ENCODE measurements around the gene MRPL16.

The MRPL16 gene

DNA sequence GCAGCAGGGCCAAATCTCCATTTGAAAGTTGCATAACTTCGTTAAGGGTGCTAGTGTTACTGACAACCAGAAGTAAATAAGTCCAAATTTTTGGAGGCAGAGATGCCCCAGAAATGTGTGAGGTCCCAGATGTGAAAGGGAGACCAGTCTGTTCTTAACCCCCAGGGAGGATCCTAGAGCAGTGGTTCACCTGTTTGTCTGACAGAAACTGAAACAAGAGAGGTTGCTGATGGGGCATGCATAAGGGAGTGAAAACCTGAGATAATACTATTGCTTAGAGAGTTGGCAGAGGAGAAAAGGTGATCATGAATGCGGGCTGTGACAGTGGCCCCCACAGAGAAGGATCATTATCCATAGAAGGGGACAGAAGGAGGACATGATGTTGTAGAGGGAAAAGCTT is 30.9 kb upstream of the MRPL16 start:
- Histone ChIP-seq H2AFZ (ENCODE audit: low read depth, low read length) (no peak overlapping the region), H3K4ac (ENCODE audit: low read depth in 1 of 2, low read length in 2 of 2) (no peak overlapping the region), H3K23ac (ENCODE audit: low read length in 2 of 2) (no peak overlapping the region), H3K9me3 (ENCODE audit: control insufficient read depth, low read length) (no peaks in the 10 kb centered on the region), H3K18ac (ENCODE audit: low read depth in 1 of 2, low read length in 2 of 2) (no peak overlapping the region), H4K91ac (ENCODE audit: low read length) (no peak overlapping the region), H3K27me3 (ENCODE audit: control insufficient read depth in 1 of 2, insufficient read depth in 1 of 2, low read length in 2 of 2) (no peaks in the 10 kb centered on the region), H2BK5ac (ENCODE audit: low read depth, low read length, poor library complexity, severe bottlenecking) (no peak overlapping the region), H3K79me1 (replicated peaks; ENCODE audit: low read length, poor library complexity, severe bottlenecking) (no peaks in the 10 kb centered on the region), H4K8ac (ENCODE audit: low read length) (no peak overlapping the region), H3K4me3 (ENCODE audit: insufficient read depth in 1 of 2, low read depth in 1 of 2, low read length in 2 of 2) (no peak overlapping the region), H2BK120ac (ENCODE audit: low read depth, low read length) (no peak overlapping the region), H3K14ac (ENCODE audit: low read length in 2 of 2) (no peak overlapping the region), H3K4me1 (ENCODE audit: control insufficient read depth, insufficient read depth, low read depth, low read length) (no peaks in the 10 kb centered on the region), H2BK15ac (ENCODE audit: low read depth, poor library complexity, severe bottlenecking) (no peak overlapping the region), H2AK5ac (ENCODE audit: low read length, severe bottlenecking) (no peak overlapping the region), H3K27ac (ENCODE audit: low read length, poor library complexity, severe bottlenecking) (no peak overlapping the region), H3K4me2 (ENCODE audit: low read length, poor library complexity, severe bottlenecking) (no peak overlapping the region), H2BK12ac (ENCODE audit: low read length in 2 of 2) (no peak overlapping the region), H3K9ac (ENCODE audit: low read length) (no peak overlapping the region), H3K36me3 (ENCODE audit: control insufficient read depth in 1 of 2, insufficient read depth in 2 of 2, low read depth in 1 of 2, low read length in 2 of 2) (no peaks in the 10 kb centered on the region)
- no peak for DNase-seq
- 79% methylated on average over 2 of the region's 2 CpGs for WGBS

- no peaks in the 10 kb centered on the region for H3K36me3 ChIP-seq (ENCODE audit: control insufficient read depth in 1 of 2, insufficient read depth in 2 of 2, low read depth in 1 of 2, low read length in 2 of 2)
- no peak overlapping the region for H3K18ac ChIP-seq (ENCODE audit: low read depth in 1 of 2, low read length in 2 of 2)
- no peak overlapping the region for H2BK5ac ChIP-seq (ENCODE audit: low read depth, low read length, poor library complexity, severe bottlenecking)
- H2BK15ac ChIP-seq (ENCODE audit: low read depth, poor library complexity, severe bottlenecking), result no peak overlapping the region
- DNase-seq, result no peak
- H4K8ac ChIP-seq (ENCODE audit: low read length), result no peak overlapping the region
- no peak overlapping the region for H3K14ac ChIP-seq (ENCODE audit: low read length in 2 of 2)
- no peaks in the 10 kb centered on the region for H3K79me1 ChIP-seq (replicated peaks; ENCODE audit: low read length, poor library complexity, severe bottlenecking)
- H3K9me3 ChIP-seq (ENCODE audit: control insufficient read depth, low read length), result no peaks in the 10 kb centered on the region
- H3K23ac ChIP-seq (ENCODE audit: low read length in 2 of 2), result no peak overlapping the region
- no peak overlapping the region for H2AK5ac ChIP-seq (ENCODE audit: low read length, severe bottlenecking)
- H3K4me2 ChIP-seq (ENCODE audit: low read length, poor library complexity, severe bottlenecking), result no peak overlapping the region
- no peak overlapping the region for H4K91ac ChIP-seq (ENCODE audit: low read length)
- H2AFZ ChIP-seq (ENCODE audit: low read depth, low read length), result no peak overlapping the region
- H3K4me3 ChIP-seq (ENCODE audit: insufficient read depth in 1 of 2, low read depth in 1 of 2, low read length in 2 of 2), result no peak overlapping the region
- H3K27me3 ChIP-seq (ENCODE audit: control insufficient read depth in 1 of 2, insufficient read depth in 1 of 2, low read length in 2 of 2), result no peaks in the 10 kb centered on the region
- no peak overlapping the region for H3K4ac ChIP-seq (ENCODE audit: low read depth in 1 of 2, low read length in 2 of 2)
- H3K4me1 ChIP-seq (ENCODE audit: control insufficient read depth, insufficient read depth, low read depth, low read length), result no peaks in the 10 kb centered on the region
- no peak overlapping the region for H3K9ac ChIP-seq (ENCODE audit: low read length)
- H3K27ac ChIP-seq (ENCODE audit: low read length, poor library complexity, severe bottlenecking), result no peak overlapping the region
- H2BK12ac ChIP-seq (ENCODE audit: low read length in 2 of 2), result no peak overlapping the region
- H2BK120ac ChIP-seq (ENCODE audit: low read depth, low read length), result no peak overlapping the region
Observed at GRCh38 chr11:59839615-59840014, 29.0 kb upstream of the MRPL16 start.

- H3K18ac ChIP-seq (ENCODE audit: low read depth in 1 of 2, low read length in 2 of 2), result no peak overlapping the region
- H3K27ac ChIP-seq (ENCODE audit: low read length, poor library complexity, severe bottlenecking), result no peak overlapping the region
- no peaks in the 10 kb centered on the region for H3K4me1 ChIP-seq (ENCODE audit: control insufficient read depth, insufficient read depth, low read depth, low read length)
- H3K4ac ChIP-seq (ENCODE audit: low read depth in 1 of 2, low read length in 2 of 2), result no peak overlapping the region
- H3K36me3 ChIP-seq (ENCODE audit: control insufficient read depth in 1 of 2, insufficient read depth in 2 of 2, low read depth in 1 of 2, low read length in 2 of 2), result no peaks in the 10 kb centered on the region
- H3K4me2 ChIP-seq (ENCODE audit: low read length, poor library complexity, severe bottlenecking), result no peak overlapping the region
- no peak overlapping the region for H3K14ac ChIP-seq (ENCODE audit: low read length in 2 of 2)
- no peak for DNase-seq
- H4K91ac ChIP-seq (ENCODE audit: low read length), result no peak overlapping the region
- H3K9ac ChIP-seq (ENCODE audit: low read length), result no peak overlapping the region
- H3K4me3 ChIP-seq (ENCODE audit: insufficient read depth in 1 of 2, low read depth in 1 of 2, low read length in 2 of 2), result no peak overlapping the region
- H4K8ac ChIP-seq (ENCODE audit: low read length), result no peak overlapping the region
- no peak overlapping the region for H2BK12ac ChIP-seq (ENCODE audit: low read length in 2 of 2)
- H3K27me3 ChIP-seq (ENCODE audit: control insufficient read depth in 1 of 2, insufficient read depth in 1 of 2, low read length in 2 of 2), result no peaks in the 10 kb centered on the region
- no peak overlapping the region for H2AK5ac ChIP-seq (ENCODE audit: low read length, severe bottlenecking)
- 92% methylated on average over 2 of the region's 2 CpGs for WGBS
- H3K23ac ChIP-seq (ENCODE audit: low read length in 2 of 2), result no peak overlapping the region
- H3K79me1 ChIP-seq (replicated peaks; ENCODE audit: low read length, poor library complexity, severe bottlenecking), result no peaks in the 10 kb centered on the region
- no peak overlapping the region for H2AFZ ChIP-seq (ENCODE audit: low read depth, low read length)
- no peak overlapping the region for H2BK15ac ChIP-seq (ENCODE audit: low read depth, poor library complexity, severe bottlenecking)
- no peaks in the 10 kb centered on the region for H3K9me3 ChIP-seq (ENCODE audit: control insufficient read depth, low read length)
- H2BK5ac ChIP-seq (ENCODE audit: low read depth, low read length, poor library complexity, severe bottlenecking), result no peak overlapping the region
- no peak overlapping the region for H2BK120ac ChIP-seq (ENCODE audit: low read depth, low read length)
Observed at GRCh38 chr11:59833602-59834001, 23.0 kb upstream of the MRPL16 start.

- Histone ChIP-seq H3K27ac (ENCODE audit: low read length, poor library complexity, severe bottlenecking) (no peak overlapping the region), H4K8ac (ENCODE audit: low read length) (no peak overlapping the region), H2BK12ac (ENCODE audit: low read length in 2 of 2) (no peak overlapping the region), H2AFZ (ENCODE audit: low read depth, low read length) (no peak overlapping the region), H3K4me3 (ENCODE audit: insufficient read depth in 1 of 2, low read depth in 1 of 2, low read length in 2 of 2) (no peak overlapping the region), H4K91ac (ENCODE audit: low read length) (no peak overlapping the region), H3K18ac (ENCODE audit: low read depth in 1 of 2, low read length in 2 of 2) (no peak overlapping the region), H3K14ac (ENCODE audit: low read length in 2 of 2) (no peak overlapping the region), H3K4me2 (ENCODE audit: low read length, poor library complexity, severe bottlenecking) (no peak overlapping the region), H3K27me3 (ENCODE audit: control insufficient read depth in 1 of 2, insufficient read depth in 1 of 2, low read length in 2 of 2) (no peaks in the 10 kb centered on the region), H3K9me3 (ENCODE audit: control insufficient read depth, low read length) (no peaks in the 10 kb centered on the region), H2AK5ac (ENCODE audit: low read length, severe bottlenecking) (no peak overlapping the region), H3K23ac (ENCODE audit: low read length in 2 of 2) (no peak overlapping the region), H3K4me1 (ENCODE audit: control insufficient read depth, insufficient read depth, low read depth, low read length) (no peaks in the 10 kb centered on the region), H2BK5ac (ENCODE audit: low read depth, low read length, poor library complexity, severe bottlenecking) (no peak overlapping the region), H2BK15ac (ENCODE audit: low read depth, poor library complexity, severe bottlenecking) (no peak overlapping the region), H2BK120ac (ENCODE audit: low read depth, low read length) (no peak overlapping the region), H3K79me1 (replicated peaks; ENCODE audit: low read length, poor library complexity, severe bottlenecking) (no peaks in the 10 kb centered on the region), H3K9ac (ENCODE audit: low read length) (no peak overlapping the region), H3K36me3 (ENCODE audit: control insufficient read depth in 1 of 2, insufficient read depth in 2 of 2, low read depth in 1 of 2, low read length in 2 of 2) (no peaks in the 10 kb centered on the region), H3K4ac (ENCODE audit: low read depth in 1 of 2, low read length in 2 of 2) (no peak overlapping the region)
- DNase-seq, result no peak
- 66% methylated on average over 3 of the region's 3 CpGs for WGBS
Observed at GRCh38 chr11:59829358-59829757, 18.8 kb upstream of the MRPL16 start.
